GM10266 (cell line): ENCODE results near the gene CHMP6.

Experiments
- DNase-seq: peaks from one replicate; pipeline ENCODE4 v3.0.0; 2012; ENCODE audit errors: extremely low spot score
- CTCF ChIP-seq: IDR thresholded peaks from 2 replicates; pipeline ENCODE4 v1.5.1; 2012; ENCODE audit warnings: mild to moderate bottlenecking, low read depth; ENCODE audit not compliant: control insufficient read depth, insufficient read depth; ENCODE audit errors: missing control alignments

The CHMP6 gene

GRCh38 chr17:81003711-81004475 is 12.3 kb downstream of the CHMP6 start:
- TF ChIP-seq CTCF = no peak
- no peak for DNase-seq

GRCh38 chr17:81006891-81007290 is 15.2 kb downstream of the CHMP6 start:
- DNase-seq = no peak
- no peak for TF ChIP-seq CTCF

DNA sequence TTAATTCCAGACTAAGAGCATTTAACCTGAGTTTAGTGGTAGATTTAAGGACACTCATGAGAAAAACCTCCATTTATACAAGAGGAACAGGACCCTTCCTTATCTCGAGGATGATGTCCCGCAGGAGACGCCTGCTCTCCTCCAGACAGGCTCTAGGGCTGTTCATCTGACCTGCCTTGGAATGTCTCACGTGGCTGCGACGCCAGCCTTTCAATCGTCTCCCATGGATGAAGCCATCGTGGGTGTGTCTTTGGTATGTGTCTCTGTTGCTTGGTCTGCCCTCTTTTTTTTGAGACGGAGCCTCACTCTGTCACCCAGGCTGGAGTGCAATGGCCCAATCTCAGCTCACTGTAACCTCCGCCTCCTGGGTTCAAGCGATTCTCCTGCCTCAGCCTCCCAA is 16.5 kb downstream of the CHMP6 start:
- DNase-seq = no peak
- TF ChIP-seq CTCF = no peak

- TF ChIP-seq CTCF = no peak
- DNase-seq = no peak
These were observed 17.5 kb downstream of the CHMP6 start for GRCh38 chr17:81009136-81009535.

GRCh38 chr17:81010935-81011334 is 19.3 kb downstream of the CHMP6 start:
- no peak for DNase-seq
- no peak for TF ChIP-seq CTCF

DNA sequence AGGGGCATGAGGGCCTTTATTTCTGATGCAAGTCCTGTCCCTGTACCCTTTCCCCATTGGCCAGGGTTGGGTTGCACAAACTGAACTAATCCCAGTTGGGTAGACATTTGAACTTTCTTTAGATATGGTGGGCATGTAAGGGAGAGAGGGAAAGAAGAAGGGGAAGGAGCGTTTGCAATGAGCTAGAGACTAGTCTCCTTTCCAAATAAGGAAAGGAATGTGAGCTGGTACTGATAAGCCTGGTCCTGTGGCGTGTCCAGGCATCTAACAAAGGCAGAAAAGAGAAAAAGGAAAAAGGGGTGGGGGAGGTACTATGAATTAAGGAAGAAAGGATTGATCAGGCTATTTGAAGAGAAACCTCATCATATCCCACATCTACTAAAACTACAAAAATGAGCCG is 20.3 kb downstream of the CHMP6 start:
- TF ChIP-seq CTCF = no peak
- DNase-seq = no peak

DNA sequence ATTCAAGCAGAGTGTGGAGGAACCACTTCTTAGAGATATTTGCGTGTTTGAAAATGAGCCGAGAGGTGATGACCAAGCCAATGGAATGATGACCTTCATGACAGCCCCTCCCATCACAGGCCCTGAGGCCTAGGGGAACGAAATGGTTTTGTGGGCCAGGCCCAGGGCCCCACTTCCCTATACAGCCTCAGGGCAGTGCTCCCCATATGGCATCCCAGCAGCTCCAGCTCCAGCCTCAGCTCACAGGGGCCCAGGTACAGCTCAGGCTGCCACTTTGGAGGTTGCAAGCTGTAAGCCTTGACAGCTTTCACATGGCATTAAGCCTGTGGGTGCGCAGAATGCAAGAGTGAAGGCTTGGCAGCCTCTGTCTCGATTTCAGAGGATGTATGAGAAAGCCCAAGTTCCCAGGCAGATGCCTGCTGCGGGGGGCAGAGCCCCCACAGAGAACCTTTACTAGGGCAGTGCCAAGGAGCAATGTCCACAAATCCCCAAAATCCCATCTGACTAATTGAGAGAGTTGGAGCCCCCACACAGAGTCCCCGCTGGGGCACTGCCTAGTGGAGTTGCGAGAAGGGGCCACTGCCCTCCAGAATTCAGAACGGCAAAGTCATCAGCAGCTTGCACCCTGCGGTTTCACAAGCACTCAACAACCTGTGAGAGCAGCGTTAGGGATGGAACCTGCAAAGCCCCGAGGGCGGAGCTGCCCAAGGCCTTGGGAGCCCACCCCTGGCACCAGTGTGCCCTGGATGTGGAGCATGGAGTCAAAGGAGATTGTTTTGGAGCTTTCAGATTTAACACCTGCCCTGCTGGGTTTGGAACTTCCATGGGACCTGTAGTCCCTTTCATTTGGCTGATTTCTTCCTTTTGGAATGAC is 21.2 kb downstream of the CHMP6 start:
- DNase-seq = no peak
- no peak for TF ChIP-seq CTCF
